LNCaP clone FGC (cell line): Measurements from ENCODE around the gene FAM124B.

Experiments
- DNase-seq: peaks from one replicate; pipeline ENCODE4 v3.0.0-alpha.2; 2011; ENCODE audit warnings: low read depth
- H3K4me3 ChIP-seq: 2 replicates; pipeline ENCODE4 v1.5.1; 2011; ENCODE audit warnings: mild to moderate bottlenecking, low read depth, low read length, control low read depth
- TF ChIP-seq, protein P1 (sequence below): IDR thresholded peaks from 2 replicates; pipeline ENCODE4 v1.5.1; 2012; ENCODE audit warnings: mild to moderate bottlenecking; ENCODE audit not compliant: control insufficient read depth, insufficient read depth; ENCODE audit errors: extremely low read depth

The FAM124B gene

GRCh38 chr2:224359569-224359968, 42.3 kb downstream of the FAM124B start:
- no peak overlapping the region for H3K4me3 ChIP-seq
- TF ChIP-seq, protein P1, sequence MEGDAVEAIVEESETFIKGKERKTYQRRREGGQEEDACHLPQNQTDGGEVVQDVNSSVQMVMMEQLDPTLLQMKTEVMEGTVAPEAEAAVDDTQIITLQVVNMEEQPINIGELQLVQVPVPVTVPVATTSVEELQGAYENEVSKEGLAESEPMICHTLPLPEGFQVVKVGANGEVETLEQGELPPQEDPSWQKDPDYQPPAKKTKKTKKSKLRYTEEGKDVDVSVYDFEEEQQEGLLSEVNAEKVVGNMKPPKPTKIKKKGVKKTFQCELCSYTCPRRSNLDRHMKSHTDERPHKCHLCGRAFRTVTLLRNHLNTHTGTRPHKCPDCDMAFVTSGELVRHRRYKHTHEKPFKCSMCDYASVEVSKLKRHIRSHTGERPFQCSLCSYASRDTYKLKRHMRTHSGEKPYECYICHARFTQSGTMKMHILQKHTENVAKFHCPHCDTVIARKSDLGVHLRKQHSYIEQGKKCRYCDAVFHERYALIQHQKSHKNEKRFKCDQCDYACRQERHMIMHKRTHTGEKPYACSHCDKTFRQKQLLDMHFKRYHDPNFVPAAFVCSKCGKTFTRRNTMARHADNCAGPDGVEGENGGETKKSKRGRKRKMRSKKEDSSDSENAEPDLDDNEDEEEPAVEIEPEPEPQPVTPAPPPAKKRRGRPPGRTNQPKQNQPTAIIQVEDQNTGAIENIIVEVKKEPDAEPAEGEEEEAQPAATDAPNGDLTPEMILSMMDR: peak; percentile 21
- DNase-seq: no peak

GRCh38 chr2:224357098-224357901, 44.6 kb downstream of the FAM124B start:
- DNase-seq: peak; percentile 44
- TF ChIP-seq, protein P1: peak; percentile 76
- H3K4me3 ChIP-seq: no peak overlapping the region

DNA sequence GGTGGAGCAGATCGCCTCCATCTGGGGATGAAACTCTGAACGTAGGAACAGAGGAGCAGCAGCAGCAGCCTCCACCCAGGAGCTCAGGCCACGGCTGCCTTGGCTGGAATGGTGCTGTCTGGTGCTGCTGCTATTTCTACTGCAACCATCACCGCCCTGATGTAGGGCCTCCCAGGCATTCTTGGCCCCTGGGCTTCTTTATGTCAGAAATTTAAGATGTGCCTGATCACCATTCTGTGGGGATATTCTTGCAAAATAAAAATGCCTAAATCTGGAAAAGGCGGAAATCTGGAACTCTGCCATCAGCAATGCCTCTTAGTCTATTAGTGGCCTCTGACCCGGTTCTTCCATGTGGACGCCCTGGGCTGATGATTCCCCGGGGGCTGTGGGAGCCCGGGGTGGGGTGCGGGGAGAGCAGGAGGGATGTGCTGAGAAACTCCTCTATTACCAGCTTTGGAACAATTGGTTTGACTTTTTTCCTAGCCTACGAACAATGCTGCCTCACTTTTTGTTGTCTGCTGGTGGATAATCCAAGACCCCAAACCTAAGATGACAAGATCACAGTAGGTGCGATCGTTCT, 47.2 kb downstream of the FAM124B start:
- TF ChIP-seq, protein P1: no peak
- DNase-seq: no peak
- no peak overlapping the region for H3K4me3 ChIP-seq

DNA sequence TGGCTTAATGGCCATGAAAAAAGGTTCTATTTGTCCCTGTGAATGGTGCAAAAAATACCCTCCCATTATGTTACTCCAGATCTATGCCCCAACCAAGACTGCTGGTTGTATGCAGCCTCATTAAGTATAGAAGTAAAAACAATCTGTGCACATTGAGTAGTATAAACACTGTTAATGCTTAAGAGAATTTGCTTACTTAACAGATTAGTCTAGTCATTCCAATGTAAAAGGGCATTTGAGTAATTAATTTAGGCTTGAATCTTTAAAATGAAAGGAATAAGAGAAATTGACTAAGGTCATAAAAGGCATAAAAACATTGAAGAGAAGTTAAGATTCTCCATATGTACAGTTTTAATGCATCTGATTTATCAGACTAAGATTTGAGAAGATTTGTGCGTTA, 51.2 kb downstream of the FAM124B start:
- DNase-seq: no peak
- no peak overlapping the region for H3K4me3 ChIP-seq
- TF ChIP-seq, protein P1: no peak

- DNase-seq: no peak
- no peak overlapping the region for H3K4me3 ChIP-seq
- TF ChIP-seq, protein P1: no peak
These were observed 52.5 kb downstream of the FAM124B start for GRCh38 chr2:224349396-224349795.

- H3K4me3 ChIP-seq: no peak overlapping the region
- TF ChIP-seq, protein P1: no peak
- no peak for DNase-seq
These were observed 54.5 kb downstream of the FAM124B start for GRCh38 chr2:224347176-224348051.
